Endodermal cell (in vitro differentiated cells): Measurements from ENCODE around the gene ADAMTS6. TPM values are rescaled to one million over a fixed set of nuclear protein-coding genes. Genes with fewer than 3 reads are reported as not detected.

Experiments used
- DNase-seq: peaks from one replicate; pipeline ENCODE4 v3.0.0-alpha.2; 2017
- H3K27ac ChIP-seq: 2 replicates; pipeline ENCODE4 v1.5.1; 2013; ENCODE audit warnings: mild to moderate bottlenecking, low read depth, low read length, moderate library complexity
- H3K27me3 ChIP-seq: 2 replicates; pipeline ENCODE4 v1.6.1; 2013; ENCODE audit warnings: mild to moderate bottlenecking, low read length, moderate library complexity; ENCODE audit not compliant: insufficient read depth, control insufficient read depth, poor library complexity, severe bottlenecking
- H3K36me3 ChIP-seq: 2 replicates; pipeline ENCODE4 v1.7.0; 2013; ENCODE audit warnings: mild to moderate bottlenecking, low read length, moderate library complexity; ENCODE audit not compliant: control insufficient read depth, insufficient read depth
- H3K4me1 ChIP-seq: one replicate; pipeline ENCODE4 v1.7.0; 2013; ENCODE audit warnings: low read length; ENCODE audit not compliant: control insufficient read depth, insufficient read depth
- H3K4me3 ChIP-seq: 2 replicates; pipeline ENCODE4 v1.5.1; 2013; ENCODE audit warnings: mild to moderate bottlenecking, low read length, moderate library complexity
- H3K9ac ChIP-seq: 2 replicates; pipeline ENCODE4 v1.6.1; 2013; ENCODE audit warnings: mild to moderate bottlenecking, low read length, moderate library complexity; ENCODE audit not compliant: poor library complexity, severe bottlenecking; ENCODE audit errors: extremely low read depth
- H3K9me3 ChIP-seq: 2 replicates; pipeline ENCODE4 v1.6.1; 2013; ENCODE audit warnings: mild to moderate bottlenecking, low read length, moderate library complexity; ENCODE audit not compliant: control insufficient read depth
- H3K27ac Mint-ChIP-seq: 2 replicates; pipeline ENCODE4 v1.8.0; 2020; ENCODE audit warnings: mixed read lengths
- H3K27me3 Mint-ChIP-seq: 2 replicates; pipeline ENCODE4 v1.8.0; 2021; ENCODE audit warnings: mild to moderate bottlenecking, mixed read lengths; ENCODE audit not compliant: insufficient read depth
- H3K36me3 Mint-ChIP-seq: 2 replicates; pipeline ENCODE4 v1.8.0; 2020; ENCODE audit warnings: low read depth, mixed read lengths
- H3K4me1 Mint-ChIP-seq: 2 replicates; pipeline ENCODE4 v1.8.0; 2020; ENCODE audit warnings: mixed read lengths
- H3K4me3 Mint-ChIP-seq: 2 replicates; pipeline ENCODE4 v1.8.0; 2020; ENCODE audit warnings: mild to moderate bottlenecking, moderate library complexity, mixed read lengths
- H3K9me3 Mint-ChIP-seq: 2 replicates; pipeline ENCODE4 v1.8.0; 2020; ENCODE audit warnings: mild to moderate bottlenecking, mixed read lengths
- CTCF ChIP-seq: fragments of 200-600 bp; sonication (generic); conservative IDR thresholded peaks from 2 replicates; pipeline ENCODE4 v1.5.0; 2021; ENCODE audit warnings: antibody characterized with exemption, mild to moderate bottlenecking
- whole genome bisulfite sequencing, 2 experiments: methylation state at CpG; one replicate each; pipeline versions ENCODE4 v1.1.5 to v1.1.7; 2013; ENCODE audit warnings: missing lambda C conversion rate in 2 of 2, mixed read lengths in 1 of 2; ENCODE audit not compliant: insufficient coverage in 1 of 2, insufficient read length in 1 of 2; 5-methylcytosine and 5-hydroxymethylcytosine counted together
- total RNA-seq, 2 donors: library from RNA; stranded (reverse); fragmentation: NEBNext Ultra II Directional in 1 of 2; extraction: Animal tissue kit (Norgen Biotek cat#: 25700) in 1 of 2; gene quantifications; 2 replicates in 1 of 2; 3 replicates in 1 of 2; pipeline ENCODE4 v1.2.1, GENCODE V29; 2021

The ADAMTS6 gene
- total RNA-seq, 2 donors from 2014 or later, result 2.8 to 4.3 TPM

GRCh38 chr5:65157906-65158603, 323.7 kb downstream of the ADAMTS6 start:
- DNase-seq, result no peak

DNA sequence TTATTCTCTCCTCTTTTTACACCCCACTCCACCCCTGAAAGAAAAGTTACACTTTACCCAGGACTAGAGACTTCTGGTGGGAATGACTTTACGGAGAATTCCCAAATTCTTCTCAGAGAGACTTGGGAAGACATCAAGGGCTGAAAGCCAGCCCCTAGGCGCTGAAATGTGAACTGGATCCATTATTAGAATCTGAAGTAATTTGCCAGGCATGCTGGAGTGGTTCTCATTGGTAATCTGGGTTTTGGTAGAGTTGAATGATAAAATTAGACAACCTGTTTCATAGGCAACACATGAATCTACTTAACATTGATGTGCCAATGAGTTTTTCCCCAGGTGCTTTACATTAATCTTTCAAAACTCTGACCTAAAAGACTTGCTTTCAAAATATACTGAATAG, 324.8 kb downstream of the ADAMTS6 start:
- WGBS, 2 experiments, result 97% methylated on average over 2 of the region's 2 CpGs; no CpG with 5 or more reads in 1 of the 2 experiments
- Histone ChIP-seq H3K4me1 (no peaks in the 10 kb centered on the region), H3K36me3 (no peaks in the 10 kb centered on the region), H3K9ac (no peak overlapping the region), H3K9me3 (no peaks in the 10 kb centered on the region), H3K4me3 (no peak overlapping the region), H3K27me3 (no peaks in the 10 kb centered on the region), H3K27ac (no peak overlapping the region)
- Mint-ChIP-seq H3K9me3 (no peaks in the 10 kb centered on the region), H3K27me3 (no peaks in the 10 kb centered on the region), H3K36me3 (no peaks in the 10 kb centered on the region), H3K4me1 (peaks cover 8% of the 10 kb centered on the region), H3K4me3 (no peak overlapping the region), H3K27ac (no peak overlapping the region)
- no peak for TF ChIP-seq CTCF
- DNase-seq, result no peak

More at GRCh38 chr5:65157906-65158603, 323.7 kb downstream of the ADAMTS6 start:
- WGBS, 2 experiments, result 72 to 91% methylated on average over 3 to 4 of the region's 4 CpGs
- no peak for TF ChIP-seq CTCF
- Mint-ChIP-seq H3K4me1 (peaks cover 8% of the 10 kb centered on the region), H3K27ac (no peak overlapping the region), H3K9me3 (peaks cover 5% of the 10 kb centered on the region), H3K36me3 (no peaks in the 10 kb centered on the region), H3K4me3 (no peak overlapping the region), H3K27me3 (no peaks in the 10 kb centered on the region)
- Histone ChIP-seq H3K36me3 (no peaks in the 10 kb centered on the region), H3K9me3 (no peaks in the 10 kb centered on the region), H3K27ac (no peak overlapping the region), H3K9ac (no peak overlapping the region), H3K4me3 (no peak overlapping the region), H3K4me1 (no peaks in the 10 kb centered on the region), H3K27me3 (no peaks in the 10 kb centered on the region)

GRCh38 chr5:65152131-65152530, 329.6 kb downstream of the ADAMTS6 start:
- no peaks in the 10 kb centered on the region for H3K4me1 Mint-ChIP-seq
- Histone ChIP-seq H3K27me3 (no peaks in the 10 kb centered on the region), H3K36me3 (no peaks in the 10 kb centered on the region), H3K9ac (no peak overlapping the region), H3K4me1 (no peaks in the 10 kb centered on the region), H3K9me3 (no peaks in the 10 kb centered on the region), H3K4me3 (no peak overlapping the region), H3K27ac (no peak overlapping the region)
- H3K4me3 Mint-ChIP-seq, result no peak overlapping the region
- H3K27me3 Mint-ChIP-seq, result no peaks in the 10 kb centered on the region
- 88 to 100% methylated on average over 2 of the region's 2 CpGs for WGBS, 2 experiments
- no peaks in the 10 kb centered on the region for H3K36me3 Mint-ChIP-seq
- H3K9me3 Mint-ChIP-seq, result no peaks in the 10 kb centered on the region
- TF ChIP-seq CTCF, result no peak
- H3K27ac Mint-ChIP-seq, result no peak overlapping the region
- no peak for DNase-seq
